Measurements from ENCODE around the gene NHSL2.
A peak's percentile ranks its signal among the peaks of the same experiment; 100 is the strongest.
"Not testable (repeated sequence)": the region's sequence is repeated elsewhere in the genome, so short reads cannot be mapped to it uniquely, and the experiment has no call there.

The NHSL2 gene

DNA sequence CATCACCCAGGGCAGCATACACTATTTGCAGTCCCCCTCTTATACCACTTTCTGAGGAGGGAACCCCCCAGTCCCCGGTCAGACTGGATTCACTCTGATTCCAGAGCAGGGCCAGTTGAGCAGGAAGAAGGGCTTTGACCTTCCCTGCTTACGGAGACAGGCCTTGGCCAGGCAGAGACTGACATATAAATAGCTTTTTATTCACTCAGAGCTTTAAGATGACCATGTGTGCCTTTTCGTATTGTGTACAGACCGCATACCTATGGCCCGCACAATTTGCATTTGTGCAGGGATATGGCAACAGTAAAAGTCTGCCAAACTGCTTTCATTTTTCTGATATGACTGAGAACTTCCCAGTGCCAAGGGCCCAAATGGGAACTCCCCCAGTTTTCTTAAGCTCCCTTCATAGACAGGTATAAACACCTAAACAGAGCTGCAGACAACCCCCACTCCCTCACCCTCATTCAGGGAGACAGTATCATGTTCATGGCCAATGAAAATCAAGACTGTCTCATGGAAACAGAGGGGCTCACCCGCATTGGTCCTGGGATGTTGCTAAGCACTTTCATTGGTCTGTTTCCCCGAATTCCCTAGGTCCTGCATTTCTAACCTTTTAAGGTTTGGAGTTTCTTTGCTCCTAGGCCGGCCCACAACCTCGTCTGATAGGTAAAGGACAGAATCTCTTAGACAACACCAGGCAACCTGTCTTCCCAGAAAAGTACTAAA lies 135.1 kb downstream of the NHSL2 start:
- no peak for DNase-seq

DNA sequence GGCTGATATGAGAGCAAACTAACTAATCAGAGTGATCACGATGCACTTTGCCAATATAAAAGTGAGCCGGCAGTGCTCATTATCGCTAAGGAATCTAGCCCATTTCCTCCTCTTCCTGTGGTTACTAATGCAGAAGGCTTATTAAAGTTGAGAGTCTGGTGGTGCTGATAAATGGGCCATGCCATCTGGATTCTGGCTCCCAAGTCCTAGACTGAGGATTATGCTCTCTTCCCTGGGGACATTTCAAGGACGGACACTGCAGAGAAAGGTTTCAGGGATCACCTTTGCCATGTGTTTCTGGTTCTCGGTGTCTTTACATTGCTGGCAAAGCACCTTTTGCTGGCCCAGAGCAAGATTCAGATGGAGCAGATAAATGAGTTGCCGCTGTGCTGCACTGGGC lies 135.8 kb downstream of the NHSL2 start:
- DNase-seq, result no peak

DNA sequence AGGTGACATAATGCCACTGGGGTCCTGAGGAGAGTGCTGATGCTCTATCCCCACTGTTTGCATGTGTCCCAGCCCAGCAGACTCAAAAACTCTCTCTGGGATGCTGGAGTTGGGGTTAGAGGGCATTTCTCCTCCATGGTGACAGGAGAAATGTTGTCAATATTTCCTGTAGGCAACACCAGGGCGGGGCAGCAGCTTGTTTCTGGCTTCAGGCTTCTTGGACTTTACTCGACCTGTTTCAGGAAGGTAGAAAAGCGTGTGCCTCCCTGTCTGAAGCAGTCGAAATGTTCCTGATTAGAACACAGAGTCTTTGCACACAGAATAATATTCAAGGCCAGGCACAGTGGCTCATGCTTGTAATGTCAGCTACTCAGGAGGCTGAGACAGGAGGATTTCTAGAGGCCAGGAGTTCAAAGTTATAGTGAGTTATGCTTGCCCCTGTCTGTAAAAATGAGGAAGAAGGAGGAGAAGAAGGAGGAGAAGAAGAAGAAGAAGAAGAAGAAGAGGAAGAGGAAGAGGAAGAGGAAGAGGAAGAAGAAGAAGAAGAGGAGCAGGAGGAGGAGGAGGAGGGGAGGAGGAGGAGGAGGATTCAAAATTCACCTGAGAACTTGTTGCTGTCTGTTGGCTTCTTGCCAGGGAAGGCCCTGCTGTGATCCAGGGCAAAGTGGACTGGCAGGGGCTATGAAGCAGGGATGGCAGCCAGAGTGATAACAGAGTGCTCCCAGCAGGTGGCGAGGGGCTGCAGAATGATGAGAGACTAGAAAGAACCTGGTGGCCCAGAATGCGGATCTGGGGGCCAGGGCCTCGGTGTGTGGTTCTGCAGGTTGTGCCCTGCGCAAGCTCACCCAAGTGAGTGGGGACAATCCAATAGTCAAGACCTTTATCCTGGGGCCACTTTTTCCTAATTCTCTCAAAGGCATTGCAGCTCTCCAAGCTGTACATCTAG lies 138.1 kb downstream of the NHSL2 start:
- no peak for DNase-seq

DNA sequence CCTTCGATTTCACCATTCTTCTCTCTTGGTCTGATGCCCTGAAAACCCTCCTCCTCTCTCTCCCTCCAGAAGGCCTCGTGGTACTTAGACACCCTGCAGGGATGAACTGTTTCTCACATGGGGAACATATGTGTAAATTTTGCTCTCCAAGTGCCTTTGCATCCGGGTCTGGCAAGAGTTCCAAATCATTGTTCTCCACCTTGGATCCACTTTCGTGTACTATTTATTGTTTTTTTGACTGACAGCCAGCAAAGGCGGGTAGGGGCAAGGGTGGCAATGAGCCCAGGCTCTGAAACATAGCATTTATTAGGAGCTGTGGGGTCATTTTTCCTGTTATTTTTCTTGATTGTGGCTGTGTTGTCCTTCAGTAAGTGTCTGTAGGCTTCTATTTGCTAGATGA lies 139.4 kb downstream of the NHSL2 start:
- no peak for DNase-seq

DNA sequence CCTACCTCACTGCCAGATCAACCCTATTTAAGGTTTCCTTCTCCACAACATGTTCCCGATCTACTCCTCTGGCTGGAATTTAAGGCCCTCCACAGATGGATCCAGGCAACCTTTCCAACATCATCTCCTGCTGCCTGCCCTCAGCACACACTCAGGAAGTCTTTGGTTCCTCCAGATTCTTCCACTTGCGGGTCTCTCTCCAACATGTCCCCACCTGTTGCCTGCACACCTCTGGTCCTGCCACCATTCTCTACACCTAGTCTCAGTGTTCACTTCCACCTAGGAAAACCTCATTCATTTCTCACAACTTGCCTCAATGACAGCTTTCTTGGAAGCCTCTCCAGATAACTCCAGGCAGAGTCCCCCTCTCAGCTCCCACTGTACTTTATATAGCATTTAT lies 140.9 kb downstream of the NHSL2 start:
- no peak for DNase-seq

DNA sequence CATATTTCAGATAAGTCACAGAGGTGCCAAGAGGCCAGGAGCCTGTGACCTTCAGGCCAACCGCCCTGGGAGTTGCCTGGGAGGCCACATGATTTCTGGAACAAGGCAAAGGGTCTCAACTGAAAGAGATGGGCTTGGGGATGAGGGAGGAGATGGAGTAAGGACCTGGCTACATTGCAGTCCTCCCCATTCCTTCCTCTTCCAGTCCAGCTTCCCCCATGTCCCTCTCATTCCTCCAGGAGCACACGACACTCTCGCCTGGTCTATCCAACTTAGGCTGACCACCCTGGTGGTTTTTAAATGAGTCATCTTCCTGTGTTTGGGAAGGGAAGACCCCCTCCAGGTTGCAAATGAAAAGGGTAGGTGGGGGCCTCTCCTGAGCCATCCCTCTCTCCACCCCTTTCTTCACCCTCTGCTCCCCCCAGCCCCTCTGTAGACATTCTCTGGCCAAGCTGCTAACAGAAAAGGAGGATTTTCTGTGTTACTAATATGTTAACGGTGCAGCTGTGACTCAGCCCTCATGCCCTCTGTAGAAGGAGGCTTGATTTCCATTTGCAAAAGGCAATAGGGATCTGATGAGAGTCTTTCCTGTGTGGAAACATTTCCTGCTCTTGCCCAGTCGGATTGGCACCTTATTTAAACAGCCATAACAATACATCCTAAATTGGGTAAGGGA lies 141.9 kb downstream of the NHSL2 start:
- DNase-seq, result no peak

DNA sequence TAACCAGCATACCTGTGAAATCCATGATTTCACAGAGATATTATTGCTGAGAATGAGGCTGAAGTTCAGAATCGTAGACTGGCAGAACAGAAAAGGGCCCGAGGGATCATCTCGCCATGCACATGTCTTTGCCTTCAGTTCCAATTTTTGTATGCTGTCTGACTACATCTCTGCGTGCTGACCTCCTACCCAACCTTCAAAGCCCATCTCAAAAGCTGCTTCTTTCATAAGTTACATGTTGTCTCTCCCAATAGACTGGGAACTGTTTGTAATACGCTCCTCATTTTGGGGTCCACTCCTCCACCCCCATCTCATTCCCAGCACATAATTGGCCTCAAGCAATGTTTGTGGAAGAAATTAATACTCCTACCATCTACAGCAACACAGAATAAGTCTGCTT lies 142.9 kb downstream of the NHSL2 start:
- no peak for DNase-seq

DNA sequence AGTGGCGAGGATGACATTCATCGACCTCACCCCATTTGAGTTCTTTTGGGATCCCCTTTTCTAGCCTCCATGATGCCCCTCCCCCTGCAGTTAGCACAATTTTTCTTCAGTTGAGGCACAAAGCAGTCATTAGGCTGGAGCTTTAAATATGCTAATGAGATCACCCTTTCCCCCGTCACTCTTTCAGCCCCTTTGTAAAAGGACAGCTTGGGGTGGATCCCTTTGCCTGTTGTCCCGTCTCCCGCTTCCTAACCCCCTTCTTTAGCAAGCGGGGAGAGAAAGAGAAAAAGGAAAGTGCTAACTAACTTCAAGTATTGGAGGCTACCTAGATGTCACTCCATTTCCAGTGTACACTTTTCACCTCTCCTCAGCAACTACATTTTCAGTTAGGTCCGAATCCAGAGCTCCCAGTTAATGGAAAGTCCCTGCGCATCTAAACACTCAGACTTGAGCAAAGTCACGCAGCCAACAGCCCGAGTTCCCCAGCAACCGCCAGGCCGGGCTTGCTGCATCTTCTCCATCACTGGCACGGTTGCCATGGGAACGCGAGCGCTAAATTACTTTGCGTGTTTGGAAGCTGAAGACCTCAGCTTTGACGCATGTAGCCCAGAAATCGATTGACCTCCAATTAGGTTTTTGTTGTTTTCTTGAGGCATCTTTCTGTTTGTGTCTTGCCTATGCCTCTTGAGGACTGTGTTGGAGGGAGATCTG lies 144.3 kb downstream of the NHSL2 start:
- DNase-seq, result no peak

DNA sequence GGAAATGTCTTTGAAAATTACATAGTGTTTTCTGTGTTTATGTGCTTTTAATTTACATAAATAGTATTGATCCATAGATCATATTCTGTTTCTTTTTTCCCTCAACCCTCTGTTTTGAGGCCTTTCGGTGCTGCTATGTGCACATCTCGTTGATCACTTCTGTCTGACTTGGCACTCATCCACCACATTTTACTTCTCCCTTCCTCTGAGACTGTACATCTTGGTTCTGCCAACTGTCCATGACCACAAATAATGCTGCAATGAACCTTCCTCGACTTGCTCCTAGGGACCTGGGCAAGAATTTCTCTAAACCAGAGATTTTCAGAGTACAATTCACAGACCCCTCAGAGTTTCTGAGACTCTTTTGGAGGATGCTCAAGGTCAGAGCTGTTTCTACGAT lies 146.7 kb downstream of the NHSL2 start:
- peak; percentile 9 to 29 for DNase-seq

DNA sequence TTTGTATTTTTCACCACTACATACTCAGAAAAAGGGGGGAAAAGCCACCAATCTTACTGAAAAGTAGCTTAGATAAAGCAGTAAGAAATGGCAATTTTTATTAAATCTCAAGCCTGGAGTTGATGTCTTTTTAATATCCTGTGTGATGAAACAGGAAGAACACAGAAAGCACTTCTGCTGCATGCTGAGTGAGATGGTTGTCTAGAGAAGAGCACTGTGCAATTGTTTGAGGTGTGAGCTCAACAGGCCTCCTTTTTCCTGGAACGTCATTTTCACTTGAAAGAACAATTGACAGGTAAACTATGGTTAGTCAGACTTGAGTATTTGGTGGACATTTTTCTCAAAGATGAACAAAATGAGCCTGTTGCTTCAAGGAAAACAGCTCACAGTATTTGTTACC lies 147.2 kb downstream of the NHSL2 start:
- DNase-seq, result peak in 1 of 2 donors; percentile 4

DNA sequence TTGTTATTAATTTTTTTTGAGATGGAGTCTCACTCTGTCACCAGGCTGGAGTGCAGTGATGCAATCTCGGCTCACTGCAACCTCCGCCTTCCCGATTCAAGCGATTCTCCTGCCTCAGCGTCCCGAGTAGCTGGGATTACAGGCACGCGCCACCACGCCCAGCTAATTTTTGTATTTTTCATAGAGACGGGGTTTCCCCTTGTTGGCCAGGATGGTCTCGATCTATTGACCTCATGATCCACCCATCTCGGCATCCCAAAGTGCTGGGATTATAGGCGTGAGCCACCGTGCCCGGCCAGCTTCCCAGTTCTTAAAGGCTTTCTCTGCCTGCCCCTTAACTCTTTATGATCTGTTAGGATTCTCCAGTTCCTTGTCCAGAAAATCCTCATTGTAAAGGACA lies 147.7 kb downstream of the NHSL2 start:
- DNase-seq, result not testable (repeated sequence)

DNA sequence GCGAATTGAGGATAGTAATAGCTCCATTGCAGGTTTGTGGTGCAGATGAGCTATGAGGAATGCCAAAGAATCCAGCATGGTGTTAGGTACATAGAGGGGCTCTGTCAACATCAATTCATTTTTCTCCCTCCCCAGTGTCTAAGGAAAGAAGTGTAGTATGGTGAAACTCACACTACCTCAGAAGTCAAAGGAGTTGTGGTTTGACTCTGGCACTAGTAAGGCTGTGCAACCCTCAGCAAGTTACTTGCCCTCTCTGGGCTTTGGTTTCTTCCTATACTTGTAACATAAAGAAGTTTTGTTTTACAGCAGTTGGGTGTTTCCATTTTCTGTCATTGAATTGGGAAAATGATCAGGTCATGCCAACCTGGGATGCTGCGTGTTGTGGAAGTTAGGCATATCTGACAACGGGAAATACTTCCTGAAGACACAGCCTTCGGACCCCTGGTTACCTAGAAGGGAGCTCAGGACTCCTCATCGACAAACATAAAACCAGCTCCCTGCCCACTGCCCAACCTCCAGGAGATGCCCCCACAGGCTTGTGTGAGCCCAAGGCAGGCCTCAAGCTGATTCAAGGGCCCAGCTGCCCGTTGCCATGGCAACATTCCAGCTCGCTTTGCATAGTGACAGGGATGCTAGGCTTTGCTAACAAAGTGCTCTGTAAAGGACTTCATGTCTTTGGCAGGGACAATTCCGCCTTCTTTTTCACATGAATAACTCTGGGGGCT lies 149.7 kb downstream of the NHSL2 start:
- no peak for DNase-seq

DNA sequence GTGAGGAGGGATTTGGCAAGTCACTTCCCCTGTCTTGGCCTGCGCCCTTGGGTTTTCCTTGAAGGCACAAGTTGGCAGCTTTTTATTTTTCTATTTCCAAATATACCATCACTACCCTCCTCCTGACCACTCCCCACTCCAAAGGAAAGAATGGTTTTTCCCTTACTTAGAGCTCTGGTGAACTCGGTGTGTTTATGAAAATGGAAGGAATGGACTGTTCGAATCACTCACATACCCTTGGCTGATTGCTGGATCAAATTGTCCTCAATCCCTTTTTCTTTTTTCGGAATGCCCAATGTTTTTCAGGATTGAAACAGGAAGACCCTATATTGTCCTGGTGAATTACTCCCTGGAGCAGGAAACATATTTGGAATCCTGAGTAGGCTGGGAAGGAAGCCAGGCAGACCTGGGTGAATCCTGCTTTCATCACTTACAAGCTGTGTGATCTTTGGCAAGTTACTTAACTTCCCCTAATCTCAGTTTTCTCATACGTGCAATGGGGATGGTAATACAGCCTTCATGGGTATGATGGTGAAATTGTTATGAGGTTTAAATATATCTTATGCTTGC lies 150.4 kb downstream of the NHSL2 start:
- peak in 1 of 2 donors; percentile 6 for DNase-seq

DNA sequence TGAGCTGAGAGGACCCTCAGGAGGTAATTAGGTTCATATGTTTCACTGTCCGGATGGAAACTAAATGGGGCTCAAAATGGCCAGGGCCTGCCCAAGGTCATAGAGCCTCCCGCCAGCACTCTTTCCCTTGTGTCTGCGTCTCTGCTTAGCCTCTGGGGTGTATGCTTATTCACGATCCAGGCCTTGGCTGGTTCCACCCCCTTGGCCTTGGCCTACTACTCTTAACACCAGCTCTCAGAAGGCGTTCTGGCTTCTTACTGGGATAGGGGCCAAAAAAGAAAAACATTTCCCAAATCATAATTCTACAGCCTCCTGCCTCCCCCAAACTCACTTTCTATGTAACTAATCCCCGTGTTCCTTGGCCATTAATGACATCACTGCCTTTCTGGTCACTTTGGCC lies 152.3 kb downstream of the NHSL2 start:
- no peak for DNase-seq

DNA sequence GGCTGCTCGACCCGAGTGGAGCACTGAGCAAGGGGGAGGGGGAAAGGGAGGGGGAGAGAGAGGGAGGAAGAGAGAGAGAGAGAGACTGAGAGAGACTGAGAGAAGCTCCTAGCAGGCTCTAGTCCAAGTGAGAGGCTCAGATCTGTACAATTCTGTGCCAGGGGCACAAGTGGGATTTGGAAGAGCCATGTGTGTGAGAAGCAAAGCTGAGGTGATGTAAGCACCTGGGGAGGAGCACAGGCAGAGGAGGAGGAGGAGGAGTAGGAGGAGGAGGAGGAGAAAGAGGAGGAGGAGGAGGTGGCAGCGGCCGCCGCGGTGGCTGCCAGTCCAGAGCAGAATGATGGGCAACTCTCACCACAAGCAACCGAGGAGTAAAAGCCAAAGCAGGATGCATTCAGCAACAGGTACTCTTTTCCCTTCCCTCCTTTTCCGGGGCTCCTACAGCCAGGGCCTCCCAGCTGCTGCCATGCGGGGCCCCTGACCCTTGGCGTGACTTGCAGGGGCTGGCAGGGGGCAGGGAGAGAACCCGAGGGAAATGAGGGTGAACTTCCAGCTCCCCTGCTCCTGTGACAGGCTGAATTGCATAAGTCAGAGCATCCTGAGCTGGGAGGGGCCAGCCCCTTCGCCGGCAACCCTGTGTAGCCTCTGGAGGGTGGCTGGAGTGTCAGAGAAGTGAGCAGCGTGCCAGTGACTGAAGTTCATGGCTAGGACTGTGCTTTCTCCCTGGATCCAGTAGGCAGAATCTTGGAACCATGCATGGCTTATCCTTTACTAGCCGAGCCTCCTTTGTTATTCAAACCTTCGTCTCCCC lies 158.9 kb downstream of the NHSL2 start:
- no peak for DNase-seq

DNA sequence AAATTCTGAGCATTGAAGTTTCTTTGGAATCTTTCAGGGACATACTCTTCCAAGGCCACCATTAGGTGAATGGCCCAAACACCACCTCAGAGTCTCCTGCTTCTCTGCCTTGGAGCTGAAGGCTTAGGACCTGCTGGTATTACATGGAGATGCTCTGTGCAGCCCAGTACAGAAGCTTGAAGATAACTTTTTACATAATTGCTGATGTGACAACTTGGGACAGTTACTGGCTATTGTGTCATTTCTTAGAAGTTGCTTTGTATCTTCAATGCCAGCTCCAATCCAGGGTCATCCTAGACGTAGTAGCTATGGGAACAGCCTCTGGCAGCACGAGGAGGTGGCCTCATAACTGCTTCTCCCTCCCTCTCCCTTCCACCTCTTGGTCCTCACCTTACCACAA lies 160.6 kb downstream of the NHSL2 start:
- no peak for DNase-seq

DNA sequence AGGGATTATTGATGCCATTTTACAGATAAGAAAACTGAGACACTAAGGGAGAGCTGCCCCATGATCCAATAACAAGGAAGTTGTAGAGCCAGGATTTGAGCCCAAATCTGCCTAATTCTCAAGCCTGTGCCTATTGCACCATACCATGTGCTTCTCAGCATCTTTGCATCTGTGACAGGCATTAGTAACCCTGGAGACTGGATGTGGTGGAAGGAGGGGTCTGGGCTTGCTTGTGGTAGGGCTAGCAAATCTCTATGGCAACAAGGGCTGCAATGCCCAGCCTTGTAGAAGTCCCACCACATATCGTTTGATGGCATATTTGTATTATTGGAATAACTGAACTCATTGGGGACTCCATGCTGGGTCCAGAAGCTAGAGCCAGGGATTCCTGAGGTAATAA lies 163.0 kb downstream of the NHSL2 start:
- no peak for DNase-seq

DNA sequence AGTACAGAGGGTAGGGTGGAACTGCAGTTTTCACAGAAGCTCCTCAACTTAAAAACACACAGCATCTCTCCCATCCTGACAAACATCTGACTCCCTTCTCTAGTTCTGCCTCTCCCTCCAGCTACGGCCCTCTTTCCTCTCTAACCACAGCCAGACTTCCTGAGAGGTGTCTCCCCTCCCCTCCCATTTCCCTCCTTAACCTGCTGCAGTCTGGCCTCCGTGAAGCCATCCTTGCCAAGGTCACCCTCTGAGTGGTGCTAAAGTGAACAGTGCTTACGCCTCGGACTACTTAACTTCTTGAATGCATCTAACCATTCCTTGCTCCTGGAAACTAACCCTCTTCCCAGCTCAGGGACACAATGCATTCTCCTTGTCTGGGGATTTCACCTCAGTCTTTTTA lies 167.8 kb downstream of the NHSL2 start:
- DNase-seq, result no peak

DNA sequence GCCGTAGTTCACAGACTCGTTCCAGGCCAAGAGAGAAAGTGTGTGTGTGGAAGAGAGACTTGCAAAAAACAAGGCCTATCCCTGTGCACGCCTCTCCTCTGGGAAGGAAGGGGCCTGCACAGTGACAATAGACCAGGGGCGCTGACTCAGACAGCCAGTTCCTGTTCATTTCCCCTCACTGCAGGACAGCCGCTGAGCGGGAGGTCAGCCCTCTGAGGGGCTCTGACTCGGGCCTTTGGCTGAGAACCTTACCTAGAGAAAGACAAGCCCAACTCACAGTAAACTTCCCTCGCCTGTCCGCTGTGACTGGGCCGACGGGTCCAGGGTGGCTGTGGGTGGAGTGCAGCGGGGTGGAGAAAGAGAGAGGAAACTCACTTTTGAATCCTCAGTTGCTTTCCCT lies 169.0 kb downstream of the NHSL2 start:
- DNase-seq, result no peak

DNA sequence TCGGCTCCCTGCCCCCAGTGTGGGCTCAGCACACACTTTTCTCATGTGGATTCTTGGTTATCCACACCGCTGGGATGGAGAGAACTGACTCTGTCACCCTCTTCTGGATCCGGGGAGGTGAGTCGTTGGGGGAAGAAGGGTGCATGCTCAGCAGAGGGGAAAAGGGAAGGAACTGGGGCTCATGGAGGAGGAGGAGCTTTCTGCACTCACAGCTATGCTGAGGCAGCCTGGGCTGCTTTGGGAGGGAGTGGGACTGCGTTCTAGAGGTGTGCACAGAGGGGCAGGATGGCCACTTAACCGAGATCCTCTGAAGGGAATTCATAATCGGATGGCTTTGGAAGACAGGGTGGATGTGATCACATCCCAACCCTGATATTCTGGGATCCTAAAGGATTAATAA lies 169.5 kb downstream of the NHSL2 start:
- DNase-seq, result no peak

DNA sequence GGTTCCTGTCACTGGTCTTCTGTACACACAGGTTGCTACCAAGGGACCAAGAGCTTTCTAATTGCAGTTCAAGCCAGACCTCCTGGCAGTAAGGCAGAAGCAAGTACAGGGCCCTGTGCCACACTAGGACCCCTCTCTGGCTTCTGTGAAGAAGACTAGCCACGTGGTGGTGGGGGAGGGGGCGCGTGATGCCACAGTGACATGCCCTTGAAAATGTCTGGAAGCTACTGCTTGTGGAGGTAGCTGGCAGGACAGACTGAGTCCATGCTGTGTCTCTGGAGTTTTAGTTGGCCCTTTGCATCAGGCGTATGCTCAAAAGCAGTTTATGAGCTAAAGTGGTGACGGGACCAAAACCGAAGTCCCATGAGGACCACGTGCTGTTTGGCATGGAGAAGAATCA lies 170.2 kb downstream of the NHSL2 start:
- DNase-seq, result no peak
